Endothelial cell of umbilical vein (primary cell): ENCODE data around the gene CIB2.

Experiments used
- EZH2 ChIP-seq: IDR thresholded peaks from 2 replicates; pipeline ENCODE4 v1.6.1; 2012; ENCODE audit warnings: borderline replicate concordance, low read depth, mild to moderate bottlenecking, moderate library complexity, low read length, inconsistent platforms; ENCODE audit not compliant: severe bottlenecking
- FOS ChIP-seq: IDR thresholded peaks from 2 replicates; pipeline ENCODE4 v1.6.1; 2011; ENCODE audit warnings: mild to moderate bottlenecking, low read length, moderate library complexity, borderline replicate concordance; ENCODE audit not compliant: insufficient read depth
- POLR2A ChIP-seq: IDR thresholded peaks from 2 replicates; pipeline ENCODE4 v1.6.1; 2012; ENCODE audit warnings: low read depth, mild to moderate bottlenecking, control low read depth, low read length
- POLR2AphosphoS5 ChIP-seq: IDR thresholded peaks from 2 replicates; pipeline ENCODE4 v1.6.1; 2012; ENCODE audit warnings: low read depth, mild to moderate bottlenecking, control low read depth, low read length, moderate library complexity; ENCODE audit not compliant: insufficient read depth
- TF ChIP-seq, protein P1 (sequence below), 2 donors: IDR thresholded peaks; 1 replicate in 1 of 2; 2 replicates in 1 of 2; pipeline ENCODE4 v1.5.1; 2011; ENCODE audit warnings: low read length in 2 of 2, mild to moderate bottlenecking in 2 of 2, moderate library complexity in 2 of 2, control low read depth in 1 of 2, inconsistent platforms in 1 of 2, low read depth in 1 of 2; ENCODE audit not compliant: insufficient read depth in 1 of 2; ENCODE audit errors: extremely low read depth in 1 of 2

DNA sequence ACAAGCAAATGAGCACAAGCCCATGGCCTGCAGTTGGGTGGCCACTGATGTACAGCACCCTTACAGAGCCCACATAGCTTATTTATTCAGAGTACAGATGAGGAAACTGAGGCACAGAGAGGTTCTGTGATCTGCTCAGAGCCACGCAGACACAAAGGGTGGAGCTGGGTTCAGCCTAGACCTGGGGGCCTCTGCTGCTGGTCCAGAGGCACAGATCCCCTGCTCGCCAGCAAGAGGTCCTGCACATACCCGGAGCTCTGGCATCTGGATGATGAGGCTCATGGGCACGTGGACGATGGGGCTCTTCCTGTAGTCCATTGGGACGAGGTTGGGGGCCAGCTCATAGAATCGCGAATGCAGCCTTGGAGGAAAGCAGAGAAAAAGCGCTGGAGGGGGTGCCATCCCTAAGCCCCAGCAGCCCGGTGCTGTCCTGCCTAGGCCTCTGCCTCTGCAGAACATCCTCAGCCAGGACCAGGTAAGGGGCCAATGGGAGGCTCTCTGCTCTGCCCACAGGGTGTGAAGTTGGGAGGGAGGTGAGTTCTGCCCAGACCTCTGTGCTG is 20.2 kb downstream of the CIB2 start:
- TF ChIP-seq POLR2A (no peak), POLR2AphosphoS5 (no peak), FOS (no peak), EZH2 (no peak)
- TF ChIP-seq, protein P1, sequence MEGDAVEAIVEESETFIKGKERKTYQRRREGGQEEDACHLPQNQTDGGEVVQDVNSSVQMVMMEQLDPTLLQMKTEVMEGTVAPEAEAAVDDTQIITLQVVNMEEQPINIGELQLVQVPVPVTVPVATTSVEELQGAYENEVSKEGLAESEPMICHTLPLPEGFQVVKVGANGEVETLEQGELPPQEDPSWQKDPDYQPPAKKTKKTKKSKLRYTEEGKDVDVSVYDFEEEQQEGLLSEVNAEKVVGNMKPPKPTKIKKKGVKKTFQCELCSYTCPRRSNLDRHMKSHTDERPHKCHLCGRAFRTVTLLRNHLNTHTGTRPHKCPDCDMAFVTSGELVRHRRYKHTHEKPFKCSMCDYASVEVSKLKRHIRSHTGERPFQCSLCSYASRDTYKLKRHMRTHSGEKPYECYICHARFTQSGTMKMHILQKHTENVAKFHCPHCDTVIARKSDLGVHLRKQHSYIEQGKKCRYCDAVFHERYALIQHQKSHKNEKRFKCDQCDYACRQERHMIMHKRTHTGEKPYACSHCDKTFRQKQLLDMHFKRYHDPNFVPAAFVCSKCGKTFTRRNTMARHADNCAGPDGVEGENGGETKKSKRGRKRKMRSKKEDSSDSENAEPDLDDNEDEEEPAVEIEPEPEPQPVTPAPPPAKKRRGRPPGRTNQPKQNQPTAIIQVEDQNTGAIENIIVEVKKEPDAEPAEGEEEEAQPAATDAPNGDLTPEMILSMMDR (IDR thresholded peaks at IDR 0.05; ENCODE audit: extremely low read depth in 1 of 2, insufficient read depth in 1 of 2, low read depth in 1 of 2, low read length in 2 of 2) = no peak
